IPS DF 19.7 (cell line): ENCODE data around the gene FGD3.

Experiments
- DNase-seq: peaks from one replicate; pipeline ENCODE4 v3.0.0-alpha.2; 2013; ENCODE audit warnings: low read depth, low spot score

FGD3 gene

DNA sequence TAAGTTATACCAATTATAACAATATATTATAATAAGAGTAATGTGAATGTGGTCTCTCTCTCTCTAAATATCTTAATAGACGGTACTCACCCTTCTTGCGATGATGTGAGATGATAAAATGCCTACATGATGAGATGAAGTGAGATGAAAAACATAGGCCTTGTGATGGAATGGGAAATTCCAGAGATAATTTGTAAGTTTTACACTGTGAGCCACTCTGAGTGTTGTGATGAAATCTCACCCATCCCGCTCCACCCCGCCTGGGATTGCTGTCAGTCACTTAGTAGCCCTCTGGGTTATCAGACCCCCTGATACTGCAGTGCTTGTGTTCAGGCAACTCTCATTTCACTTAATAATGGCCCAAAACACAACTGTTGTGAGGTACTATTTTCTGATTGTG, 121.6 kb downstream of the FGD3 start:
- DNase-seq, result no peak

DNA sequence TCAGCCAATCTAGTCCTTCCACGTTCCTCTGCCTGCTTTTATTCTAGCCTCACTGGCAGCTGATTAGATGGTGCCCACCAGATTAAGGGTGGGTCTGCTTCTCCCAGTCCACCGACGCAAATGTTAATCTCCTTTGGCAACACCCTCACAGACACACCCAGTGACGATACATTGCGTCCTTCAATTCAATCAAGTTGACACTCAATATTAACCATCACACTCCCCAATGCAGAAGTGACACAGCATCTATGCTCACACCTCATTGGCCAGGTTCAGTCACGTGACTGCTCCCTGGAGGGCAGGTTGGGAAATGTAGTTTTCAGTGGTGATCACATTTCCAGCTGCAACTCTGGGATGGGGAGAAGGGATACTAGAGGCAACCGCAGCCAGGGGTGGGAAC, 124.1 kb downstream of the FGD3 start:
- no peak for DNase-seq

DNA sequence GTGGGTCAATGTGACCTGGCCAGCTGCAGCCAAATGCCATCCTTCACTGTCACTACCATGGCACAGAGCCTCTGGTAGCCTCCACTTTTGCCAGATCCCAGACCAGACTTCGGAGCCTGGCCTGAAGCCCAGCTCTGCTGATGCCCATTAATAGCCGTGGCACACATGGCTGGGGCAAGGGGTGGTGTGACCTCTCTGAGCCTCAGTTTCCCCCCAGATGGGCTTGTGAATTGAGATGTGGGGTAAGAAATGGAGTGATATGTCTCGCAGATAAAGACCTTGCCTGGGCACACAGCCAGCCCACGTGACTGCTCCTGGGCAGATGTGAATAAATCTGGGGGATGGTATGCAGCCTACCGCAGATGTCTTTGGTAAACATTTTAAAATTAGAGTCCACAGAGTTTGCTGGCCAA, 125.1 kb downstream of the FGD3 start:
- no peak for DNase-seq

DNA sequence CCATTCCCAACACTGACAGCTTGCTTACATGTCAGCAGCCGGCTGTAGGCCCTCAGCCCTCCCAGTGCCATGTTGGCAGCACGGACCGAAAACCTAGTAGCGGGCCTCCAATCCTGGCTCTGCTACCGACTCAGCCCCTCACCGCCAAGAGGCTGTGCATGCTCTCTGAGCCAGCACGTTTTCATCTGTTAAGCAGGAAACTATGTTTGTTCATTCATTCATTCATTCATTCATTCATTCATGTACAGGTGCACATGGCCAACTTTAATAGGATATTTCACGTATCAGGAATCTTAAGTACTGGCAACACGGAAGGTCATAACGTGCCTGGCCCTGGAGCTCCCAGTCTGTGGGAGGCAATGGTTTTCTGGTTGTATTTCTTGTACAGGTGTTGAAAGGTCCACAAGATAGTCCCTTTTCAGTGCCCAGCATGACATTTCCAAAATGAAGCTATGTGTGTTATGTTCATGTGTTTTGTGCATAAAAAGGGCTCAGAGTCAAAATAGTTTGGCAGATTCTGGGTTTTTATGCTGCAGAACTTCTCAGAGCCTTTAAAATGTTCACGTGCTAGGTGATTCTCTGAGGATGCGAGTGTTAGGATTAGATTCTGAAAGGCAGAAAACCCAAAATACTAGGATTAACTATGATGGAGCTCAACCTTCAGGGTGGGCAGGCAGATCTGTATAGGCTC, 128.9 kb downstream of the FGD3 start:
- no peak for DNase-seq

DNA sequence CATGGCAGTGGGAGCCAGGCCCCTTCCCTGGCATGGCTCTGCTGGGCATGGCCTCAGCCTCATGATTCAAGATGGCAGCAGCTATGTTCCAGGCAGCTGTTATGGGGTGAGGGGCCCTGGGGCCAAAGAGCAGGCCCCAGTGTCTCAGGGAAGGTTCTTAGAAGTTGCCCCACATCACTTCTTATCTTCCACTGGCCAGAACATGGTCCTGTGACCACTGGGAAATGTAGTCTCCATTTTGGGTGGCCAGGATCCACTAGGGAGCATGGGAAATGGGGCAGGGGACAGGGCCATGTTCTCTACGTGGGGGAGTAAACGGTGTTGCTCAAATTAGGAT, 129.4 kb downstream of the FGD3 start:
- DNase-seq, result no peak

DNA sequence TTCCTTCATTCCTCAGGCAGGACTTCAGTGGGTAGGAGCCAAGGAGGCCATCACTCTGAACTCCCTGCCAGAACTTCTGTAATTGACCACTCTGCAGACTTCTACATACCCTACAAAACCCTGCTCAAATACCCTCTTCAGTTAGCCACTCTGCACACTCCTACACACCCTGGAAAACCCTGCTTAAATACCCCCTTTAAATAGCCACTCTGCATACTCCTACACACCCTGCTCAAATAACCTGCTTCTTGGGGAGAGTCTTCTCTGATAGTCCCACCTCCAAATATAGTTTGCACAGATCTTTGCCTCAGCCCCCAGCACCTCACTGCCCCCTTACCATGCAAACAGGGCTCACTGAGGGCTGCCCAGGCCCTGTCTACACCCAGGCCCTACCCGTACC, 130.0 kb downstream of the FGD3 start:
- no peak for DNase-seq

DNA sequence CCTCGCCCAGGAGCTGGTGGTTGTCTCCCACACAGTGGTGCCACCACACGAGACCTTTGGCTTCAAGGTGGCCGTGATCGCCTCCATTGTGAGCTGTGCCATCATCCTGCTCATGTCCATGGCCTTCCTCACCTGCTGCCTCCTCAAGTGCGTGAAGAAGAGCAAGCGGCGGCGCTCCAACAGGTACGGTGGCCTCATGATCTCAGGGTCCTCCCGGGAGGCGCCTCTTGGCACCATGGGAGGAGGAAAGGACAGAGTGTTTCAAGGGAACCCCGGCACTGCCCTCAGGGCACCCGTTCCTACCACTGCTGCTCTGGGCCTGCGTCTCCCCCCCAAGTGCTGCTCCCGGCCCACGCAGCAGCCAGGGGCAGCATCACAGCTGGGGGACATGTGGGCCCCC, 130.5 kb downstream of the FGD3 start:
- no peak for DNase-seq

DNA sequence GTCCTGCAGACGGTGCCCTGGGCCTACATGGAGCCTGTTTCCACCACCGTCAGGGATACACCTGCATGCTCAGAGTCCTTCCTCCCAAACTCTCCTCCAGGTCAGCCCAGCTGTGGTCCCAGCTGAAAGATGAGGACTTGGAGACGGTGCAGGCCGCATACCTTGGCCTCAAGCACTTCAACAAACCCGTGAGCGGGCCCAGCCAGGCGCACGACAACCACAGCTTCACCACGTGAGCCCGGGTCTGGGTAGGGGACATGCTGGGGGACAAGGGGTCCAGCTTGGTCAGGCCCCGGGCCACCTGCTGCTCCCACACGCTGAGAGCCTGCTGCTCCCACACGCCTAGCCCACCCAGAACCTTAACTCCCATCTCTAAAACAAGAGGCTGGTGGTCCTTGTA, 132.0 kb downstream of the FGD3 start:
- DNase-seq, result no peak

DNA sequence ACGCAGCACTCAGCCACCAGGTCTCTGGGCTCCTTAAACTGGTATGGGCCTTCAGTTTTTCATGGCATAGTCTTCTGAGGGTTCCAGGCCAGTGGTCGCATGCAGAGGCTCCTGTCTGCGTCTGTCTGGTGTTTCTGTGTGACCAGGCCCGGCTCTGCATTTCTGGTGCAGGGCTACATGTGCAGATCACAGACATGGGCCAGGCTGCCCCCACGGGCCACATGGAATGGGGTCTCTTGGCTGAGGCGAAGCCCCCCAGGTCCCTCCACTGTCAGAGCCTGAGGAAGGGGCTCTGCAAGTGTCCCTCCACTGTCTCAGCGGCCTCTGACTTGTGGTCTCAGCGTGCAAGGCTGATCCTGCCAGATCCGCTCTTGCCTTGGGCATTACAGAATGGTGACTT, 133.1 kb downstream of the FGD3 start:
- DNase-seq, result no peak

DNA sequence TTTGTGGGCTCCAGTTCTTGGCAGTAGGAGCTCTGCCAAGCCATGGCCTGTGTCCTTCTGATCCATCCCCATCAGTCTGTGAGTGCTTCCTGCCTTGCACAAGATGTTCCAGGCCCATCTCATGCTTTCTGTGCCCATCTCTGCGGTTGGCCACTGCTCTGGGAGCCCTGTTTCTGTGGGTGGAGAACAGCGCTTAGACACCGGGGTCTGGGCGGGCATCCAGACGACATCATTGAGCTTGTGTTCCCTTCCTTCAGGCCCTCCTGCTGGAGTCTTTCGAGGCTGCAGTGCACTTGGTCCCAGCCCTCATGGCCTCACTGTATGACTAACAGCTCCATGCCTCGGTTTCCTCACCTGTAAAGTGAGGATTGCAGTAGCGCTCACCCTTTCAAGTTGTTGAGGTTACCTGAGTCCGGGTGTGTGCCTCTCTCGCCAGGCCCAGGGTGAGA, 133.8 kb downstream of the FGD3 start:
- DNase-seq, result no peak

DNA sequence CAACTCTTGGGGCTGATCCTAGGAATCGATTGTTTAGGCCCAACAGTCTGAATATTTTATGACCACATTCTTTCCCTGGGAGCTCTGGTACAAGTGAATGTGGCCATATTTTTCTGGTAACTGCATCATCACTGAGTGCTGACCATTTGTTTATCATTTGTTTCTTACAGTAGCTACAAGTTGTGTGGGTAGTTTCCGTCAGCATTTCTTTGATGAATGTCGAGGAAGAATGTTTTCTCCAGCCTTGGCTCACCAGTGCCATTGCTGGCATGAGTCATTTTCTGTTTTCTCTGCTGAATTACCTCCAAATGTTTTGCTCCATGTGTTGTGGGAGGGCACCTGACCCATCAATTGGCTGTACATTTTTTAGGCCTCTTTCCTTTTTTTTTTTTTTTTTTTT, 134.6 kb downstream of the FGD3 start:
- DNase-seq, result no peak

DNA sequence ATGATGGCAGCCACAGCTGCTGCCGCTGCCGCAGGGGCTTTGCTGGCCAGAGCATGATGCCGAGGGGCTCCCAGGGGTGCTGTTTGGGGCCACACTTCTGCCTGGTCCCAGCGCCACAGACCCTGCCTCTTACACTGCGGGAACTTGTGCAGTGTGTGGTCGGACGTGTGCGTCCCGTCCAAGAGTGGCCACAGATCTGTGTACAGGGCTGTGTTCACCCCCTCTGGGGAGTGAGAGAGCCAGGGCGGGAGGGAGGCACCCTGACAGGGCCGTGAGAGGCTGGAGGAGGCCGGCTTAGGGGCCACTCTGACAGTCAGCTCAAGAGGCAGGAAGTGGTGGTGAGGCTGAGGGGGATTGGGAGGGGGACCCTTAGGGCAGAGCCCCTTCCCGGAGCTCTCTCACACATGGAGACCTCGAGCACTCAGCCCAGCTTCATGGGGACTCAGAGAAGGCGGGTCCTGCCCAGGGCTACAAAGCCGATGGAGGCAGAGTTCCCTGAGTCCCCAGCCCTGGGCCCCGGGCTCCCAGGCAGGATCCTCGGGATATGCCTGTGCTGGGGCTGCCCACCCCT, 135.6 kb downstream of the FGD3 start:
- DNase-seq, result no peak

DNA sequence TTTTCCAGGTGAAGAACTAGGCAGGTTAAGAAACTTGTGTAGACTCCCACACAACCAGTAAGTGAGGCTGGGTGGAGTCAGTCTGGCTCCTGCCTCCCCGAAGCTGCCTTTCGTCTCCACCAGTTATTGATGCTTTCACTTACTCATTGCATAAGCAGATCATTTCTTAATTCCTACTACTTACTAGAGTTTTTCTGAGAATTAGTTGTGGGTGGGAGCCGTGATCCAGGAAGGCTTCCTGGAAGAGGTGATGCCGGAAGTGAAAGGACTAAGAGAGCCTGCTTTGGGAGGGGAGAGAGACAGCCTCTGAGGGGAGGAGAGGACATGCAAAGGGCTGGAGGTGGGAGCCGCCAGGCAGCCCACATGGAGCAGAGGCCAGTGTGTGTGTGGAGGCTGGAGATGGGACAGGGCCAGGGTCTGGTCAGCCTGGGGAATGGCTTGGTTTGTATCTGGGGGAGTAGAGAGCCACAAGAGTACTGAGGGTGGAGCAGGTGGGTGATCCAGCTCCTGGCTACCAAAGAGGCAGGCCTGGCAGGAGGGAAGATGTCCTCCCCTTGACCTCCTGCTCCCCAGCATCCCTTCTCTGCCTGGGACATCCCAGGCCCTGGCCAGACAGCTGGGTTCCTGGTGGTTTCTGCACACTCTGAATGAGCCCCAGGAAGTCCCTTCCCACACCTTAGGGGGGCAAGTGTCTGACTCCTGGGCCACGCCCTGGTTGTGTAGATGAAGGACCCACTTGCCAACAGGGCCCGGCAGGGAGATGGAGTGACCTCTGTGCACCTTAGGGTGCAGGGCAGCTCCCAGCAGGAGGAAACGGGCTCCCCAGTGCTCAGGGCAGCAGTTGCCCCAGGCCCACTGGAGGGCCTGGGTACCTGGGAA, 136.5 kb downstream of the FGD3 start:
- DNase-seq, result no peak

DNA sequence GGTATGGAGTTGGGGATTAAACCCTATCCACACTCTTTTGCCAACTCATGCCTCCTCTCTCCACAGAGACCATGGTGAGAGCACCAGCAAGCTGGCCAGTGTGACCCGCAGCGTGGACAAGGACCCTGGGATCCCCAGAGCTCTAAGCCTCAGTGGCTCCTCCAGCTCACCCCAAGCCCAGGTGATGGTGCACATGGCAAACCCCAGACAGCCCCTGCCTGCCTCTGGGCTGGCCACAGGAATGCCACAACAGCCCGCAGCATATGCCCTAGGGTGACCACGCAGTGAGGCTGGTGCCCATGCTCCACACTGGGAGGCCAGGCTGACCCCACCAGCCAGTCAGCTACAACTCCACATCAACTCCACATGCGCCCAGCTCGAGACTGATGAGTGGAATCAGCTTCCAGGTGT, 137.2 kb downstream of the FGD3 start:
- no peak for DNase-seq

DNA sequence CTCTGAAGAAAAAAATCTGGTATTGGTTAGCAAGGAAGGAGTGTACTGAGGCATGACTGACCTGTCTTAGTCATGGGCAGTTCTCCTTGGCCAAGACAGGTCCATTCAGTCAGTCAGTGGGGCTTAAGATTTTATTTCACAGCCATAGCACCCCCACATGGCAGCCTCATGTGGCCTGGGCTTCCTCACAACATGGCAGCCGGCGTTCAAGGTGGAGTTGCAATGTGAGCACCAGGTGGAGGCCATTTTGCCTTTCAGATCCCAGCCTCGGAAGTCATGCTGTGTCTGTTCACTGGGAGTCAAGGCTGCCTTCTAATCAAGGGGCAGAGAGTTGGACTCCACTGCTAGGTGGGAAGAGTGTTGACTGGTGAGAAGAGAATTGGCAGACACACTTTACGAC, 138.4 kb downstream of the FGD3 start:
- DNase-seq, result no peak
